NCI-H1930 (cell line): ENCODE results near the gene ETHE1.
"Not testable (repeated sequence)": the region's sequence is repeated elsewhere in the genome, so short reads cannot be mapped to it uniquely, and the experiment has no call there.

Experiments used
- DNase-seq, 2 experiments: peaks; one replicate each; lab custom pipeline; 2025; lab: John Stamatoyannopoulos, UW

Gene ETHE1

GRCh38 chr19:43551399-43552197, 24.6 kb upstream of the ETHE1 start:
- DNase-seq: no peak

- DNase-seq: no peak
Observed at GRCh38 chr19:43548706-43549105, 21.7 kb upstream of the ETHE1 start.

- DNase-seq: not testable (repeated sequence)
Observed at GRCh38 chr19:43547926-43548325, 20.9 kb upstream of the ETHE1 start.

GRCh38 chr19:43546581-43546980, 19.6 kb upstream of the ETHE1 start:
- no peak for DNase-seq

- DNase-seq: no peak
Observed at GRCh38 chr19:43545981-43546380, 19.0 kb upstream of the ETHE1 start.

- DNase-seq: no peak
Observed at GRCh38 chr19:43545276-43545675, 18.3 kb upstream of the ETHE1 start.

- no peak for DNase-seq
Observed at GRCh38 chr19:43544077-43544476, 17.1 kb upstream of the ETHE1 start.

GRCh38 chr19:43541920-43542650, 15.1 kb upstream of the ETHE1 start:
- no peak for DNase-seq

- DNase-seq: no peak
Observed at GRCh38 chr19:43540381-43540780, 13.4 kb upstream of the ETHE1 start.

- no peak for DNase-seq
Observed at GRCh38 chr19:43538922-43539321, 11.9 kb upstream of the ETHE1 start.

- peak; percentile 32 to 46 for DNase-seq
Observed at GRCh38 chr19:43534816-43535761, 8.1 kb upstream of the ETHE1 start.

- no peak for DNase-seq
Observed at GRCh38 chr19:43534305-43534815, 7.4 kb upstream of the ETHE1 start.

- peak; percentile 92 for DNase-seq
Observed at GRCh38 chr19:43533546-43534304, 6.7 kb upstream of the ETHE1 start.

- peak; percentile 96 to 98 for DNase-seq
Observed at GRCh38 chr19:43532962-43533545, 6.1 kb upstream of the ETHE1 start, which contains the start of gene ZNF575. TSS of gene ZNF575 (plus strand) at chr19:43533188. CDS start at chr19:43534423, 1,235 bp downstream.

- DNase-seq: peak in 1 of 2 experiments; percentile 72
Observed at GRCh38 chr19:43532571-43532961, 5.6 kb upstream of the ETHE1 start.

GRCh38 chr19:43527860-43528622, 1.0 kb upstream of the ETHE1 start:
- no peak for DNase-seq

GRCh38 chr19:43525836-43526771, 897 bp downstream of the ETHE1 start:
- no peak for DNase-seq

- no peak for DNase-seq
Observed at GRCh38 chr19:43524922-43525835, 1.8 kb downstream of the ETHE1 start.
